Astrocyte of the spinal cord (primary cell): ENCODE data around the gene EPHB6.

Experiments
- DNase-seq: peaks from one replicate; pipeline ENCODE4 v3.0.0; 2011; ENCODE audit warnings: low read depth, low spot score
- H3K4me3 ChIP-seq: 2 replicates; pipeline ENCODE4 v1.5.1; 2011; ENCODE audit warnings: low read depth, mild to moderate bottlenecking, low read length, moderate library complexity
- in situ Hi-C: cut with HindIII; loops from 2 replicates; pipeline ENCODE4 v1.10.0; 2017; ENCODE audit warnings: low sequenced_read_pairs
- TF ChIP-seq, protein P1 (sequence below): IDR thresholded peaks from 2 replicates; pipeline ENCODE4 v1.5.1; 2012; ENCODE audit warnings: low read depth, mild to moderate bottlenecking, low read length, inconsistent platforms

The EPHB6 gene

DNA sequence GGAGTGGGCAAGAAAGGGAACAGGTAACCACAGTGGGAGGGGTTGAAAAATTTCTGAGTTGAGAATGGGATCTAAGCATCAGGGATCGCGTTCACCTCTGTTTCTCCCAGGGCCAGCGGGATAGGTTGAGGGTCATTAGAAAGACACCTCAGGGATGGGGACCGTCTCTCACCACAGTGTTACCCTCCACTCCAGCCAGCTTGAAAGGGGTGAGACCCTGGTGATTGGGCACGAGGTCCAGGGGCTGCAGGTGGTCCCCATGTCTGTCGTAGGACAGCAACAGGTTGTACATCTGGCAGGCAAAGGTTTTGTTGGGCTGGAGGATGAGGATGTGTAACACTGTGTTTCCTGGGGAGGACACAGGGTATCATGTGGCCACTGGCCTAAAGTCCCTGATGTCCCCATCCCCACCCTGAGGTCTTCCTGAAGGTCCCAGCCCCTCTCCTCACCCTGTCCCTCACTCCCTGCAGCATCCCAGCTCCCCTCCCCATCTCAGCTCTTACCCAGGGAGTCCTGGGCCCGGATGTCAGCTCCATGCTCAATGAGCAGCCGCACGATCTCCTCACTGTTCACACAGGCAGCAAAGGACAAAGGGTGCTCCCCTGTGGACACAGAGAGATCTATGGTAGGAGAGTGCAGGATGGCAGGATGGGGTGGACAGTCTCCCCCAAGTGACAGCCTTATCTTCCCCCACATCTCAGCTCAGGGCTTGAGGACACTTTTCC lies 21.5 kb downstream of the EPHB6 start:
- TF ChIP-seq, protein P1, sequence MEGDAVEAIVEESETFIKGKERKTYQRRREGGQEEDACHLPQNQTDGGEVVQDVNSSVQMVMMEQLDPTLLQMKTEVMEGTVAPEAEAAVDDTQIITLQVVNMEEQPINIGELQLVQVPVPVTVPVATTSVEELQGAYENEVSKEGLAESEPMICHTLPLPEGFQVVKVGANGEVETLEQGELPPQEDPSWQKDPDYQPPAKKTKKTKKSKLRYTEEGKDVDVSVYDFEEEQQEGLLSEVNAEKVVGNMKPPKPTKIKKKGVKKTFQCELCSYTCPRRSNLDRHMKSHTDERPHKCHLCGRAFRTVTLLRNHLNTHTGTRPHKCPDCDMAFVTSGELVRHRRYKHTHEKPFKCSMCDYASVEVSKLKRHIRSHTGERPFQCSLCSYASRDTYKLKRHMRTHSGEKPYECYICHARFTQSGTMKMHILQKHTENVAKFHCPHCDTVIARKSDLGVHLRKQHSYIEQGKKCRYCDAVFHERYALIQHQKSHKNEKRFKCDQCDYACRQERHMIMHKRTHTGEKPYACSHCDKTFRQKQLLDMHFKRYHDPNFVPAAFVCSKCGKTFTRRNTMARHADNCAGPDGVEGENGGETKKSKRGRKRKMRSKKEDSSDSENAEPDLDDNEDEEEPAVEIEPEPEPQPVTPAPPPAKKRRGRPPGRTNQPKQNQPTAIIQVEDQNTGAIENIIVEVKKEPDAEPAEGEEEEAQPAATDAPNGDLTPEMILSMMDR = no peak
- no peak for DNase-seq
- in situ Hi-C loops = no loop called here

DNA sequence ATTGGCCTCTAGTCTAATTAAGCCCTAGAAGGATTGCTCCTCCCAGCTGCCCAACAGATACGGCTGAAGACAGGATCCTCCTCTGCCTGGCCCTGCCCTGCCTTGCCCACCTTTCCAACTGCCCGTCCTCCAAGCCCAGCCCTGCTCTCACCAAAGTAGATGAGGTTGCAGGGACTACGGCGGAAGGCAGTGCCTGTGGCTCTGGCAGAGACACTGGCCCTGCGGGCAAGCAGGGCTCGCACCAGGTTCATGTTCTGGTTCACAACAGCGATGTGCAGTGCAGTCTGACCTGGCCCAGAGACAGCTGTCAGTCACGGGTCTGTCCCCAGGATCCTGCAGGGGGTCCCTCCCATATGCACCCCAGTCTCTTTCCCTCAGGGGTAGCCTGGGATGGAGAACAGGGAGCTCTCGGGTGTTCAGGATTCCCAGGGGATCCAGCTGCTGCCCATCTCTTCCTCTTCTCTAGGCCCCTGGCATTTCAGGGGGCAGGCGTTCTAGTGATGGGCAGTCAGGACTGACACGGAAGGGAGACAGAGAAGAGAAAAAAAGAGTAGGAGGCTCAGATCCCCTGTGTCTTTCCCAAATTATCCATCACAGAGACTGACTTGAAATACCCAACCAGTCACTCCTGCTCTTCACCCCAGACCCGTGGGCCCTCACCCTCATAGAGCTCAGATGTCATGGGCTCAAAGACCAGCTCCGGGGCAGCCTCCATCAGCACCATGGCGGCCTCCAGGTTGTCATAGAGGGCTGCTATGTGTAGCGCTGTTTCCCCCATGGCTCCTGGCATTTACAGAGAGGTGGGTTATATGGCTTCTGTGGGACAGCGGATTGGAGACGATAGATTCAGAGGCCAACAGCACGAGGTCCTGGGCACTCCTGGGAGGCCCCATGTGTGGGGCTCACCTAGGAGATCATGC lies 22.4 kb downstream of the EPHB6 start:
- TF ChIP-seq, protein P1 = no peak
- H3K4me3 ChIP-seq = no peak overlapping the region
- in situ Hi-C loops = no loop called here
- DNase-seq = no peak

More for the DNA sequence above, 21.5 kb downstream of the EPHB6 start:
- no peak overlapping the region for H3K4me3 ChIP-seq

DNA sequence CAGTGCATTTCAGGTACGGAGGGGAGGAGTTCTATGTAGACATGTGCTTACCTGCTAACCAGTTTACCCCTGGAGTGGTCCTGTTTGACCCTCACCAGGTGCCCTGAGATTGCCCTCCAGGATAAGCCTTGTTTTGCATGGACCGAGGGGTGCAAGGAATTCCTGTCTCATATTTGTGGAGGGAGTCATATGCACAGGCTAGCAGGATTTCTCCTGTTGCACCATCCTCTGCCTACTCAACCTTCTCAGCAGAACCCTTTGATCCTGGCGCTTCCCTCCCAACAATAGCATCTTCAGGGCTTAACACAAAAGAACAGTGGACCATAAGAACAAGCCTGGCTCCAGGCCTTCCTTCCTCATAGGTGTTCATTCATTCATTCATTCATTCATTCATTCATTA lies 23.4 kb downstream of the EPHB6 start:
- in situ Hi-C loops = no loop called here
- H3K4me3 ChIP-seq = no peak overlapping the region
- DNase-seq = no peak
- TF ChIP-seq, protein P1 = no peak

DNA sequence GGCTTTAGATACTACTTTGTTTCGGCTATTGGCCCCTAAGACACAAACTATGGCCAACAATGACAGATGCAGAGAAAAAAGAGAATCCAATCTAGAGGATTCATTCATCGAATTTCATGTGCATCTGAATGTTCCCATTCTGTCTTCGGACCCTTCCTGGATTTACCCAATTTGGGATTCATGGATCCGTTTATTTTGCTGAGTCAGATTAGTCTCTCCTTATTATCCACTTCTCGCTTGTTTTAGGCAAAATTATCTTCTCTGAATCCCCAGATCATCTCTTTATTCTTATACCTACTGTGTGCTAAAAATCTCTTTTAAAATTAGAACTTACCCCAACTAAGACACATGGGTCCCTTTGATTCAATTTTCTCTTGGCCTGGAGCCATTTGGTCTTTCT lies 24.2 kb downstream of the EPHB6 start:
- H3K4me3 ChIP-seq = no peak overlapping the region
- no peak for DNase-seq
- in situ Hi-C loops = no loop called here
- TF ChIP-seq, protein P1 = no peak

DNA sequence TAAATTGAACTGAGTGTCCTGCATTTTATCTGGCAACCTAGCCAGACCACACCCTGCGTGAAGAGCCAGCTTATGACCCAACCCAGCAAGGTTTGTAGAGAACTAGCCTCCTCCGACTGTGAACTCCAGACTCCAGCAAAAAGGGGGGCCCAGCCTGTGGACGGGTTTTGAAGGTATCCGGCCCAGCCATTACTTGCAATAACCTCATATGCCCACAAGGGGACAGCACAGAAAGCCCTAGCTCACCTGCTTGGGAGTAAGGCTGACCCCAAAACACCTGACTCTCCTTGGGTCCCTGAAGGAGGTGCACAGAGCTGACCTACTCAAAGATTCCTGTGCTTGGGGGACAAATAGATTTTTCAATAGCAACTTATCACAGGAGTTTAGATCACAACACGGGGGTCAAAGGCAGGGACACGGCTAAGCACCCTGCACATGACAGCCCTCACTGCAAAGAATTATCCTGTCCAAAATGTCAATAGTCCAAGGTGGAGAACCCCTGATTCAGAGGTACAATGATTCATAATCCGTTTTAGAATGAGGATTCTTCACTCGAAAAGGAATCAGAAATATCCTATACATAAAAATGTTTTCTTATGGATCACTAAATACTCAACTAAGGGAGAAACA lies 26.1 kb downstream of the EPHB6 start:
- in situ Hi-C loops = no loop called here
- DNase-seq = peak; percentile 3
- TF ChIP-seq, protein P1 = peak; percentile 80
- no peak overlapping the region for H3K4me3 ChIP-seq

DNA sequence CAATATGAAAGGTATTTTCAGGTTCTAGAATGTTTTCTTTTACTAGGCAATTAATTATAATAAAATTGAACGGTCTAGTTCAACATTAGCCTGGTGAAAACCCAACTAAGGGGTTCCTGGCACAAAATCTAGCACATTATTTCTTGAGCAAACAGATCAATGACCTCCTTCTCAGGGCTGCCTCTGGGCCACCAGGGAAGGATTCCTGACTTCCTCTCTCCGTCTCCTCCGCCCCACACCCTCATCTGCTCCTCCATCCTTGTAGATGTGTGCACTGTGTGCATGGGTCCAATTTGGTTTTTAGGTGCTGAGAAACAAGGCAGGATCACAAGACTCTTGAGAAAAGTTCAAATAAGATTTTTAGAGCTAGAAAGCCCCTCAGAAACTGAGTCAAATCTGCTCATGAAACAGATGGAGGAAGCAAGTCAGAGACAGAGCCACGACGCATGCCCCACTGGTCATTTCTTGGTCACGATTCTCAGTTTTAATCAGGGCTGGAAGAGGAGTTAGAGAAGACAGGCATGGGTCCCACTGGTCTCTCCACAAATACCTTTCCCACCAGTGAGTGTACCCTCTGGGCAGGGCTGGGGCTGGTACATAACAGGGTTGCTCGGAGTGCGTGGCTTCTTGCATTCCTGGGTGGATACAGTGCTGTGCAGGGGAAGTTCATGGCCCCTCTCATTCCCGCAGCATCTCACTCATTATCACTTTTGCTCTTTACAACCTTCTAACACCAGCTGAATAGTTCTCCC lies 26.9 kb downstream of the EPHB6 start:
- no peak overlapping the region for H3K4me3 ChIP-seq
- in situ Hi-C loops = no loop called here
- TF ChIP-seq, protein P1 = no peak
- DNase-seq = no peak
